GM23248 (cell line): ENCODE measurements around the gene WDR88.

Experiments
- EZH2 ChIP-seq: fragments of 200-600 bp; sonication (generic); IDR thresholded peaks from 2 replicates; pipeline ENCODE4 v1.6.1; 2018; ENCODE audit warnings: antibody characterized with exemption, mild to moderate bottlenecking; ENCODE audit not compliant: insufficient read depth, poor library complexity, severe bottlenecking
- EZH2phosphoT487 ChIP-seq: fragments of 200-600 bp; sonication (generic); IDR thresholded peaks from 2 replicates; pipeline ENCODE4 v1.6.1; 2018; ENCODE audit warnings: antibody characterized with exemption, moderate library complexity, mild to moderate bottlenecking, low read depth; ENCODE audit not compliant: insufficient read depth

DNA sequence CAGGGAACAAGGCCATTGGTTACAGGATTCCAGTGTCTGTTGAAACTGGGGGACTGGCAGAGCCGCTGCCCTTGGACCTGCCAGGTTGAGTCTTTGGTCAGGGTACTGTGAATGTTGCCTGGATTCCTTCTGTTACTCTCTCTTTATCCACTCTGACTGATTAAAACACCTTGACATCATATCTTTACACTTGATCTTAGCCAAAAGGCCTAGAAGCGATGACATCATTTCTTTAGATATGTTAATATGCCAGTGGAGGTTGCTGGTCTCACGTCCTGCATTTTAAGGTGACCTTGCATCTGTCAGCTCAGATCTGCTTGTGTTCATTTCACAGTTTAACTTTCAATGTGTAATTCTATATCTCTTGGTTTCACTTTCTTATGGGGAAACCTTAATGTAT is 41.7 kb upstream of the WDR88 start:
- TF ChIP-seq EZH2: no peak
- no peak for TF ChIP-seq EZH2phosphoT487
